NB4 (cell line): ENCODE data around the gene ATP7A.
A peak's percentile ranks its signal among the peaks of the same experiment; 100 is the strongest.

Source experiments
- POLR2A ChIP-seq: IDR thresholded peaks from 2 replicates; pipeline ENCODE4 v1.6.1; 2011; ENCODE audit warnings: mild to moderate bottlenecking; ENCODE audit not compliant: insufficient read length; ENCODE audit errors: extremely low read depth
- TF ChIP-seq, protein P1 (sequence below): IDR thresholded peaks from 2 replicates; pipeline ENCODE4 v1.6.1; 2011; ENCODE audit warnings: low read depth, low read length
- TF ChIP-seq, protein P2 (sequence below): IDR thresholded peaks from one replicate; pipeline ENCODE4 v1.5.1; 2012; ENCODE audit warnings: low read depth, low read length

DNA sequence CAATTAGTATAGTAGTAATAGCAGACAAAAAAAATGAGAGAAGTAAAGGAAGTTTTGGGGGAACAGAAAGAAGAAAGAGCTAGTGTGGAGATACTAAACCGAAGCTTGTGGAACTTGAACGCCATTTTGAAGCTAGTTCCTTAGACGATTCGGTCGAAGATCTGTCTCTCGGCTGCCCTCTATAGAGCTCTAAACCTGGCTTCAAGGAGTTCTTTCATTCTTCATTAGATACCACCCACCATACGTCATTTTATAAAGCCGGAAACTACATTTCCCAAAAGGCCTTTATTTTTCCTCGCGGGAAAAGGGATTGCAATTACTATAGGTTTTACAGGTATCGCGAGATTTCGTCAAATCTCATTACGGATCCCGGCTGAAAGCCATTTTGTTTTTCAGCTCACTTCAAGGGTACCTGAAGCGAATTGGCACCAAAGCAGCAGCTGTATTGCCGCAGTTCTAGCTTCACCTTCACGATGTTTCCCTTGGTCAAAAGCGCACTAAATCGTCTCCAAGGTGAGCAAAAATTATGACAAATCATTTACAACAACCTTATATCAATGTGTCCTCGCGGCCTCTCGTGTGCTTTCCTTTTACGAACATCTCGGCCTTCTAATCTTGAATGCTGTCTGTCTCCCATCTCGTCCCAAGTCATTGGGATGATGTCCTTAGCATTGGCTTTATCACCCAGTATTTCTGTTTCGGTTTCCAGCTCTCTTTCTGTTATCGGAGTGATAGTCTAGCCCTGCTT, 11.2 kb upstream of the ATP7A start, which contains the start of gene COX7B:
- TF ChIP-seq, protein P1, sequence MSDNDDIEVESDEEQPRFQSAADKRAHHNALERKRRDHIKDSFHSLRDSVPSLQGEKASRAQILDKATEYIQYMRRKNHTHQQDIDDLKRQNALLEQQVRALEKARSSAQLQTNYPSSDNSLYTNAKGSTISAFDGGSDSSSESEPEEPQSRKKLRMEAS, result peak; percentile 19
- TF ChIP-seq, protein P2, sequence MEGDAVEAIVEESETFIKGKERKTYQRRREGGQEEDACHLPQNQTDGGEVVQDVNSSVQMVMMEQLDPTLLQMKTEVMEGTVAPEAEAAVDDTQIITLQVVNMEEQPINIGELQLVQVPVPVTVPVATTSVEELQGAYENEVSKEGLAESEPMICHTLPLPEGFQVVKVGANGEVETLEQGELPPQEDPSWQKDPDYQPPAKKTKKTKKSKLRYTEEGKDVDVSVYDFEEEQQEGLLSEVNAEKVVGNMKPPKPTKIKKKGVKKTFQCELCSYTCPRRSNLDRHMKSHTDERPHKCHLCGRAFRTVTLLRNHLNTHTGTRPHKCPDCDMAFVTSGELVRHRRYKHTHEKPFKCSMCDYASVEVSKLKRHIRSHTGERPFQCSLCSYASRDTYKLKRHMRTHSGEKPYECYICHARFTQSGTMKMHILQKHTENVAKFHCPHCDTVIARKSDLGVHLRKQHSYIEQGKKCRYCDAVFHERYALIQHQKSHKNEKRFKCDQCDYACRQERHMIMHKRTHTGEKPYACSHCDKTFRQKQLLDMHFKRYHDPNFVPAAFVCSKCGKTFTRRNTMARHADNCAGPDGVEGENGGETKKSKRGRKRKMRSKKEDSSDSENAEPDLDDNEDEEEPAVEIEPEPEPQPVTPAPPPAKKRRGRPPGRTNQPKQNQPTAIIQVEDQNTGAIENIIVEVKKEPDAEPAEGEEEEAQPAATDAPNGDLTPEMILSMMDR, result peak; percentile 34
- TF ChIP-seq POLR2A, result peak; percentile 84
